Lung (tissue), 12 donors: ENCODE measurements around the gene ELF4. TPM values are rescaled to one million over a fixed set of nuclear protein-coding genes. Genes with fewer than 3 reads are reported as not detected.

Source experiments
- ATAC-seq: fragments of 200-7000 bp; cut with Tn5 transposase; one replicate; pipeline ENCODE4 v1.9.1; 2020; ENCODE audit warnings: moderate number of reproducible peaks; ENCODE audit not compliant: insufficient read depth, low FRiP score
- DNase-seq, 3 donors: peaks; one replicate each; pipeline ENCODE4 v3.0.0-alpha.2; 2013 to 2017
- H3K27ac ChIP-seq, 2 donors: one replicate each; pipeline ENCODE4 v1.5.1; 2013; ENCODE audit warnings: mild to moderate bottlenecking in 2 of 2, moderate library complexity in 2 of 2, control low read depth in 1 of 2, inconsistent platforms in 1 of 2, low read depth in 1 of 2, low read length in 1 of 2
- H3K27me3 ChIP-seq, 3 donors: one replicate each; pipeline ENCODE4 v1.5.1; 2013; ENCODE audit warnings: low read length in 2 of 3; ENCODE audit not compliant: control insufficient read depth in 3 of 3, insufficient read depth in 3 of 3
- H3K36me3 ChIP-seq, 4 donors: one replicate each; pipeline ENCODE4 v1.5.1; 2013; ENCODE audit warnings: low read length in 4 of 4, mild to moderate bottlenecking in 1 of 4, moderate library complexity in 1 of 4; ENCODE audit not compliant: control insufficient read depth in 4 of 4, insufficient read depth in 4 of 4
- H3K4me1 ChIP-seq, 5 donors: one replicate each; pipeline ENCODE4 v1.5.1; 2013; ENCODE audit warnings: low read length in 5 of 5, mild to moderate bottlenecking in 2 of 5, moderate library complexity in 1 of 5; ENCODE audit not compliant: control insufficient read depth in 5 of 5, insufficient read depth in 5 of 5
- H3K4me3 ChIP-seq: one replicate; pipeline ENCODE4 v1.5.1; 2013; ENCODE audit warnings: mild to moderate bottlenecking, control low read depth, moderate library complexity
- H3K9ac ChIP-seq, 2 donors: one replicate each; pipeline ENCODE4 v1.5.1; 2013; ENCODE audit warnings: low read length in 2 of 2, control low read depth in 1 of 2; ENCODE audit not compliant: insufficient read depth in 1 of 2
- H3K9me3 ChIP-seq, 4 donors: one replicate each; pipeline ENCODE4 v1.5.1; 2013; ENCODE audit warnings: low read length in 3 of 4, mild to moderate bottlenecking in 1 of 4, moderate library complexity in 1 of 4; ENCODE audit not compliant: control insufficient read depth in 4 of 4, insufficient read depth in 3 of 4
- CTCF ChIP-seq: IDR thresholded peaks from 2 replicates; pipeline ENCODE4 v1.5.1; 2012; ENCODE audit warnings: mild to moderate bottlenecking; ENCODE audit errors: control extremely low read depth, extremely low read depth
- WGBS, 2 donors: extraction: QIAGEN DNeasy Blood & Tissue Kit; methylation state at CpG; one replicate each; pipeline ENCODE4 v1.1.7; 2013; 5-methylcytosine and 5-hydroxymethylcytosine counted together
- polyA plus RNA-seq, 2 donors: library from polyadenylated mRNA; stranded (reverse); fragments of 200-250 nt; gene quantifications; one replicate each; pipeline ENCODE4 v1.2.1, GENCODE V29; 2013
- total RNA-seq, 2 donors: library from RNA; depleted of rRNA in 1 of 2; stranded (reverse); fragments of >200 nt in 1 of 2; gene quantifications; one replicate each; pipeline ENCODE4 v1.2.1, GENCODE V29; 2014 to 2021
- donor health status: control.
- donor health status: control.
- donor health status: Bipolar disorder and iron deficiency.
- donor health status: healthy.
- donor health status: DM: yes; HTN: yes; CAD: no.

The ELF4 gene
- total and polyA plus RNA-seq, 4 donors, result 5.9 to 24.5 (median 16.4) TPM

GRCh38 chrX:130051176-130051845, 59.0 kb downstream of the ELF4 start:
- Histone ChIP-seq H3K36me3 (peaks cover 4 to 26% (median 15%) of the 10 kb centered on the region in 4 donors), H3K9ac (no peak overlapping the region), H3K9me3 (peaks cover 0 to 9% (median 4%) of the 10 kb centered on the region in 4 donors), H3K4me1 (no peaks in the 10 kb centered on the region), H3K4me3 (no peak overlapping the region), H3K27me3 (peaks cover 0 to 4% (median 0%) of the 10 kb centered on the region in 3 donors), H3K27ac (no peak overlapping the region)
- TF ChIP-seq CTCF, result no peak
- no peak for DNase-seq
- WGBS, 2 donors, result 86 to 91% methylated on average over 12 of the region's 12 CpGs
- no peak for ATAC-seq

GRCh38 chrX:130049821-130050220, 60.5 kb downstream of the ELF4 start:
- H3K9ac ChIP-seq, result no peak overlapping the region
- DNase-seq (peak in 1 of 3 donors; percentile 35), ATAC-seq (no peak)
- peaks cover 0 to 9% (median 4%) of the 10 kb centered on the region in 4 donors for H3K9me3 ChIP-seq
- H3K4me3 ChIP-seq, result no peak overlapping the region
- peaks cover 0 to 4% (median 0%) of the 10 kb centered on the region in 3 donors for H3K27me3 ChIP-seq
- peaks cover 7 to 26% (median 12%) of the 10 kb centered on the region in 4 donors for H3K36me3 ChIP-seq
- 85 to 92% methylated on average over 8 of the region's 8 CpGs for WGBS, 2 donors
- H3K4me1 ChIP-seq, result no peaks in the 10 kb centered on the region
- no peak overlapping the region for H3K27ac ChIP-seq
- no peak for TF ChIP-seq CTCF

GRCh38 chrX:130048686-130049222, 61.5 kb downstream of the ELF4 start:
- no peaks in the 10 kb centered on the region for H3K4me1 ChIP-seq
- no peak for ATAC-seq
- no peak for DNase-seq
- H3K27ac ChIP-seq, result no peak overlapping the region
- H3K27me3 ChIP-seq, result peaks cover 0 to 4% (median 0%) of the 10 kb centered on the region in 3 donors
- H3K9me3 ChIP-seq, result peaks cover 0 to 9% (median 4%) of the 10 kb centered on the region in 4 donors
- H3K4me3 ChIP-seq, result no peak overlapping the region
- no peak overlapping the region for H3K9ac ChIP-seq
- peaks cover 8 to 26% (median 14%) of the 10 kb centered on the region in 4 donors for H3K36me3 ChIP-seq
- WGBS, 2 donors, result 76 to 100% methylated on average over 4 of the region's 4 CpGs
- no peak for TF ChIP-seq CTCF
